Loucy (cell line): ENCODE results near the gene CNTN4.

Source experiments
- H2AFZ ChIP-seq: fragments of 200-600 bp; sonication (generic); 2 replicates; pipeline ENCODE4 v1.6.0; 2016; ENCODE audit warnings: antibody characterized with exemption, mild to moderate bottlenecking, low read length, moderate library complexity
- H3F3A ChIP-seq: fragments of 200-600 bp; 2 replicates; pipeline ENCODE4 v1.6.0; 2016; ENCODE audit warnings: antibody characterized with exemption, low read depth, mild to moderate bottlenecking
- H3K27me3 ChIP-seq: fragments of 200-600 bp; sonication (generic); 2 replicates; pipeline ENCODE4 v1.6.1; 2014; ENCODE audit warnings: low read length, mild to moderate bottlenecking; ENCODE audit not compliant: insufficient read depth, poor library complexity, severe bottlenecking
- H3K36me3 ChIP-seq: fragments of 200-600 bp; sonication (generic); 2 replicates; pipeline ENCODE4 v1.6.1; 2016; ENCODE audit warnings: low read length; ENCODE audit not compliant: insufficient read depth
- H3K4me1 ChIP-seq: fragments of 200-600 bp; sonication (generic); 2 replicates; pipeline ENCODE4 v1.5.1; 2014; ENCODE audit warnings: low read length, mild to moderate bottlenecking; ENCODE audit not compliant: insufficient read depth, poor library complexity, severe bottlenecking
- H3K4me2 ChIP-seq: fragments of 200-600 bp; sonication (generic); 2 replicates; pipeline ENCODE4 v1.6.0; 2014; ENCODE audit warnings: antibody characterized with exemption, low read length, low read depth, mild to moderate bottlenecking; ENCODE audit not compliant: poor library complexity, severe bottlenecking
- H3K4me3 ChIP-seq: fragments of 200-600 bp; sonication (generic); 2 replicates; pipeline ENCODE4 v1.5.1; 2014; ENCODE audit warnings: low read length, mild to moderate bottlenecking, mixed read lengths; ENCODE audit not compliant: poor library complexity, severe bottlenecking
- H3K79me2 ChIP-seq: fragments of 200-600 bp; sonication (generic); 2 replicates; pipeline ENCODE4 v1.6.1; 2014; ENCODE audit warnings: low read length; ENCODE audit not compliant: insufficient read depth
- H3K9ac ChIP-seq: fragments of 200-600 bp; sonication (generic); 2 replicates; pipeline ENCODE4 v1.6.0; 2014; ENCODE audit warnings: mild to moderate bottlenecking, low read depth, low read length, moderate library complexity; ENCODE audit not compliant: poor library complexity, severe bottlenecking
- H3K9me2 ChIP-seq: fragments of 200-600 bp; sonication (generic); replicated peaks from 2 replicates; pipeline ENCODE4 v1.6.1; 2016; ENCODE audit warnings: low read depth, low read length, mixed read lengths
- H3K9me3 ChIP-seq: fragments of 200-600 bp; sonication (generic); 2 replicates; pipeline ENCODE4 v1.6.1; 2014; ENCODE audit warnings: mild to moderate bottlenecking, antibody characterized with exemption, low read length, low read depth; ENCODE audit not compliant: insufficient read depth
- H4K20me1 ChIP-seq: fragments of 200-600 bp; sonication (generic); 2 replicates; pipeline ENCODE4 v1.6.0; 2014; ENCODE audit warnings: antibody characterized with exemption, low read length, mild to moderate bottlenecking; ENCODE audit not compliant: insufficient read depth, poor library complexity, severe bottlenecking
- EZH2phosphoT487 ChIP-seq: fragments of 200-600 bp; IDR thresholded peaks from 2 replicates; pipeline ENCODE4 v1.6.1; 2018; ENCODE audit warnings: antibody characterized with exemption, mild to moderate bottlenecking, moderate library complexity, borderline replicate concordance
- TF ChIP-seq, protein P1 (sequence below): fragments of 200-600 bp; sonication (generic); conservative IDR thresholded peaks from 2 replicates; pipeline ENCODE4 v1.5.1; 2014; ENCODE audit warnings: mild to moderate bottlenecking, antibody characterized with exemption, low read length

CNTN4 gene

GRCh38 chr3:2511356-2511755 is 412.7 kb downstream of the CNTN4 start:
- Histone ChIP-seq H3K4me3 (no peak overlapping the region), H3K4me2 (no peak overlapping the region), H3F3A (no peaks in the 10 kb centered on the region)

DNA sequence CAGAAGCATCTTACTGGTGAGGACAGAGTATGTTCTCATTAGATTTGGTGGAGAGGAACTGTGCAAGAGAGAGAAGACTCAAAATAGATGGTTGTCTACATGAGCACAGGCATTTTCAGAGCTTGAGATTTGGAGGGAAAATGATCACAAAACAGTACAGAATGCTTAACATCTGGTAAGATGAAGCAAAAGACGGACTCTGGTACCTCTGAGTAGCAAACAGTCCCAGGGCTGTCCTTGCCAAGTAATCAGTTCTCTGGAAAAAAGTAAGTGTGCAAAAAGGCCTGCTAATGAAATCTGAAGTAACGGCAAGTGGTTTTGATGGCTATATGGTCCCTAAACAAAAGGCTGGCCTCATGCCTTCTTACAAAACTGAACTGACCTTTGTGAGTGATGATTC is 414.2 kb downstream of the CNTN4 start:
- no peaks in the 10 kb centered on the region for H4K20me1 ChIP-seq
- H3K9ac ChIP-seq, result no peak overlapping the region
- H3K9me2 ChIP-seq, result no peaks in the 10 kb centered on the region
- H3F3A ChIP-seq, result no peaks in the 10 kb centered on the region
- H3K9me3 ChIP-seq, result no peaks in the 10 kb centered on the region
- no peaks in the 10 kb centered on the region for H3K27me3 ChIP-seq
- no peak overlapping the region for H3K4me2 ChIP-seq
- no peaks in the 10 kb centered on the region for H3K79me2 ChIP-seq
- no peaks in the 10 kb centered on the region for H3K4me1 ChIP-seq
- no peak overlapping the region for H2AFZ ChIP-seq
- H3K4me3 ChIP-seq, result no peak overlapping the region
- H3K36me3 ChIP-seq, result no peaks in the 10 kb centered on the region
- no peak for TF ChIP-seq EZH2phosphoT487
- TF ChIP-seq, protein P1, sequence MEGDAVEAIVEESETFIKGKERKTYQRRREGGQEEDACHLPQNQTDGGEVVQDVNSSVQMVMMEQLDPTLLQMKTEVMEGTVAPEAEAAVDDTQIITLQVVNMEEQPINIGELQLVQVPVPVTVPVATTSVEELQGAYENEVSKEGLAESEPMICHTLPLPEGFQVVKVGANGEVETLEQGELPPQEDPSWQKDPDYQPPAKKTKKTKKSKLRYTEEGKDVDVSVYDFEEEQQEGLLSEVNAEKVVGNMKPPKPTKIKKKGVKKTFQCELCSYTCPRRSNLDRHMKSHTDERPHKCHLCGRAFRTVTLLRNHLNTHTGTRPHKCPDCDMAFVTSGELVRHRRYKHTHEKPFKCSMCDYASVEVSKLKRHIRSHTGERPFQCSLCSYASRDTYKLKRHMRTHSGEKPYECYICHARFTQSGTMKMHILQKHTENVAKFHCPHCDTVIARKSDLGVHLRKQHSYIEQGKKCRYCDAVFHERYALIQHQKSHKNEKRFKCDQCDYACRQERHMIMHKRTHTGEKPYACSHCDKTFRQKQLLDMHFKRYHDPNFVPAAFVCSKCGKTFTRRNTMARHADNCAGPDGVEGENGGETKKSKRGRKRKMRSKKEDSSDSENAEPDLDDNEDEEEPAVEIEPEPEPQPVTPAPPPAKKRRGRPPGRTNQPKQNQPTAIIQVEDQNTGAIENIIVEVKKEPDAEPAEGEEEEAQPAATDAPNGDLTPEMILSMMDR, result no peak

More at GRCh38 chr3:2511356-2511755, 412.7 kb downstream of the CNTN4 start:
- H3K27me3 ChIP-seq, result no peaks in the 10 kb centered on the region
- no peak for TF ChIP-seq EZH2phosphoT487
- TF ChIP-seq, protein P1, result no peak
- H4K20me1 ChIP-seq, result no peaks in the 10 kb centered on the region
- no peak overlapping the region for H3K9ac ChIP-seq
- H3K36me3 ChIP-seq, result no peaks in the 10 kb centered on the region
- H3K79me2 ChIP-seq, result no peaks in the 10 kb centered on the region
- no peaks in the 10 kb centered on the region for H3K9me3 ChIP-seq
- H3K9me2 ChIP-seq, result no peaks in the 10 kb centered on the region
- no peaks in the 10 kb centered on the region for H3K4me1 ChIP-seq
- H2AFZ ChIP-seq, result no peak overlapping the region

DNA sequence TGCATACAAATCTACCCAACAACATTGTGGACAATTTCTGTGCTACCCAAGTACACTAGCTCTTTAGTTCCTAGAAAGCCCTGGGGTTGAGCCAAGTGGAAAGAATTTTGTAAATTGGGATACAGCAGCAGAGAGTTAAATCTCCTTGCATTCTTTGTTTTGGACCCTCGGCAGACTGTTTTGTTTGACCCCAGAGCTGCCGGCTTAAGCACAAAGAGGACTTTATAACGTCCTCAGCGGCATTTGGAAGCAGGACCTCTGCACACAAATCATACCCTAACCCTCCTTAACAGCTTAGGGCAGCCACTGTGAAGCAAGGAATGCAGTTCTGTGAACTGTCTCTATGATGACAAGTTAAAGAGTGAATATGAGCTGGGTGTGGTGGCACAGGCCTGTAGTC is 415.3 kb downstream of the CNTN4 start:
- TF ChIP-seq, protein P1, result no peak
- no peak for TF ChIP-seq EZH2phosphoT487
- H3K36me3 ChIP-seq, result no peaks in the 10 kb centered on the region
- no peaks in the 10 kb centered on the region for H3K9me2 ChIP-seq
- no peaks in the 10 kb centered on the region for H3K4me1 ChIP-seq
- H3F3A ChIP-seq, result no peaks in the 10 kb centered on the region
- no peaks in the 10 kb centered on the region for H3K9me3 ChIP-seq
- no peak overlapping the region for H3K4me2 ChIP-seq
- no peak overlapping the region for H3K4me3 ChIP-seq
- H3K9ac ChIP-seq, result no peak overlapping the region
- no peaks in the 10 kb centered on the region for H3K27me3 ChIP-seq
- no peaks in the 10 kb centered on the region for H3K79me2 ChIP-seq
- no peaks in the 10 kb centered on the region for H4K20me1 ChIP-seq
- no peak overlapping the region for H2AFZ ChIP-seq
